Activated T-cell treated with anti-CD3 and anti-CD28 coated beads for 4 hours (primary cell): Measurements from ENCODE around the gene CPSF7.
"Not testable (repeated sequence)": the region's sequence is repeated elsewhere in the genome, so short reads cannot be mapped to it uniquely, and the experiment has no call there.

Experiments
- DNase-seq: peaks from one replicate; pipeline ENCODE4 v3.0.0-alpha.2; 2020

CPSF7 gene

DNA sequence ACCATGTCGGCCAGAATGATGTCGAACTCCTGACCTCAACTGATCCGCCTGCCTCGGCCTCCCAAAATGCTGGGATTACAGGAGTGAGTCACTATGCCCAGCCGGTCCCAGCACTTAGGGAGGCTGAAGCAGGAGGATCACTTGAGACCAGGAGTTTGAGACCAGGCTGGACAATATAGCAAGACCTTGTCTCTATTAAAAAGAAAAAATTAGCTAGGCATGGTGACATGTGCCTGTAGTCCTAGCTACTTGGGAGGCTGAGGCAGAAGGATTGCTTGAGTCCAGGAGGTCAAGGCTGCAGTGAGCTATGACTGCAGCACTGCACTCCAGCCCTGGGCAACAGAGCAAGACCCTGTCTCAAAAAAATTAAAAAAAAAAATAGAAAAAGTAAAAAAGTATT lies 45.9 kb downstream of the CPSF7 start:
- not testable (repeated sequence) for DNase-seq

DNA sequence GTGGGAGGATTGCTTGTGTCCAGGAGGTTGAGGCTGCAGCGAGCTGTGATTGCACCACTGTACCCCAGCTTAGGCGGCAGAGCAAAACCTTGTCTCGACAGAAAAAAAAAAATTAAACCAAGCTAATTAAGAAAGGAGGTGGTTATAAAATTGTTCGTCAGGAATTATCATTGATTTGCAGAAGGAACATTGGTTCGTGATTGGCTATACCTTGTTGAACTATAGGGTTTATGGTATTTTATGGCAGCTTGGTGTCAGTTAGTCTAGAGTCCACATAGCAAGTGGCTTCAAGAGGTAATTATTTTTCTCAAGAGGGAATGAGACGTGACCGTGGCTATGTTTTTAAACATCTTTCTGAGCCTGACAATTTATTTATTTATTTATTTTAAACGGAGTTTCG lies 48.9 kb downstream of the CPSF7 start:
- no peak for DNase-seq

DNA sequence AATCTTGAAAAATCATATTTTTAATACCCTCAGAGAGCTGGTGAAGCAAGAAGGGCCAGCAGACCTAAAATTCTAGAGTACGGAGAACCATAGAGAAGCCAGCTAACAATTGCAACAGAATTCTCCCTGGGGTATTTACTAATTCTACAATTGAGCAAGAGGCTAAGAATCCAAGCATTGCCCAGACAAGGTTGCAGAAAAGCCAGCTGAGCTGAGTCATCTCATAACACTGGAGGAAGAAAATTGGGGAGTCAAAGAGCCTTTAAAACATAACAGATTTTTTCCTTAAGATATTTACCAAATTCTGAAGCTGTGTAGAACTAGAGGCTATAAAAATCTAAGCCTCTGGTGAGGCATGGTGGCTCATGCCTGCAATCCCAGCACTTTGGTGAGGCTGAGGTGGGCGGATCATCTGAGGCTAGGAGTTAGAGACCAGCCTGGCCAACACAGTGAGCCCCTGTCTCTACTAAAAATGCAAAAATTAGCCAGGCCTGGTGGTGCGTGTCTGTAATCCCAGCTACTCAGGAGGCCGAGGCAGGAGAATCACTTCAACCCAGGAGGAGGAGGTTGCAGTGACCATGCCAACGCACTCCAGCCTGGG lies 51.0 kb downstream of the CPSF7 start:
- DNase-seq = no peak

DNA sequence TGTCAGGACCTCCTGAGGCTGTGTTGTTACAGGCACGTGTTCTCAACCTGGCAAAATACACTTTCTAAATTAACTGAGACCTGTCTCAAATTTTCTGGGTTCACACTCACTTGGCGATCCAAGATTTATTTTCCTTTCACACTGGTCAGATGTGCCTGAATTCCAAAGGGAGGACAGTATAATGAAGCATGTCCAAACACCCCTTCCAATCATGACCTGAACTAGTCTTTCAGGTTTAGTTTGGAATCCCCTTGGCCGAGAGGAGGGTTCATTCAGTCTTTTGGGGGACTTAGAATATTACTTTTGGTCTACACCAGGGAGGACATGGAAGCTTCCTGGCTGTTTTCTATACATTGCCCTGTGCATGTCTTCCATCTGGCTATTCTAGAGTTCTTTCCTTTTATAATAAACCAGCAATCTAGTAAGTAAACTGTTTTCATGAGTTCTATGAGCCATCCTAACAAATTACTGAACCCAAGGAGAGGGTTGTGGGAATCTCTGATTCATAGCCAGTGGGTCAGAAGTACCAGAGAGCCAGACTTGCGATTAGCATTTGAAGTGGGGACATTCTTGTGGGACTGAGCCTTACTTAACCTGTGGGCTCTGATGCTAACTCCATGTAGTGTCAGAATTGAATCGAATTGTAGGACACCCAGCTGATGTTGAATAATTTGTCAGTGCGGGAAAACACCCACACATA lies 52.2 kb downstream of the CPSF7 start:
- DNase-seq = no peak

DNA sequence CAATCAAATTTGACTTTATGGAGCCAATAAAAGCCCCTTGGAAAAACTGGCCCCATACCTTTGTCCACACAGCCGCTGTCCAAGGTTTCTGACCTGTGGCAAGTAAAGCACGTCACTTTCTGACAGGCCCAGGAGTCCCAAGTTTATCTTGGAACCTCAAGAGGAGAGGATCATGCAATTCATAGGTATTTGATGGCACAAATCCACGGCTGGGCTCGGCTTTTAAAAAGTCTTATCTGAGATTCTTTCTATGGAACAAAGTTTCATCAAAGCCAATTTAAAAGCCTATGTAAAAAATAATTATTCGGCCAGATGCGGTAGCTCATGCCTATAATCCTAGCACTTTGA lies 54.0 kb downstream of the CPSF7 start:
- DNase-seq = no peak

DNA sequence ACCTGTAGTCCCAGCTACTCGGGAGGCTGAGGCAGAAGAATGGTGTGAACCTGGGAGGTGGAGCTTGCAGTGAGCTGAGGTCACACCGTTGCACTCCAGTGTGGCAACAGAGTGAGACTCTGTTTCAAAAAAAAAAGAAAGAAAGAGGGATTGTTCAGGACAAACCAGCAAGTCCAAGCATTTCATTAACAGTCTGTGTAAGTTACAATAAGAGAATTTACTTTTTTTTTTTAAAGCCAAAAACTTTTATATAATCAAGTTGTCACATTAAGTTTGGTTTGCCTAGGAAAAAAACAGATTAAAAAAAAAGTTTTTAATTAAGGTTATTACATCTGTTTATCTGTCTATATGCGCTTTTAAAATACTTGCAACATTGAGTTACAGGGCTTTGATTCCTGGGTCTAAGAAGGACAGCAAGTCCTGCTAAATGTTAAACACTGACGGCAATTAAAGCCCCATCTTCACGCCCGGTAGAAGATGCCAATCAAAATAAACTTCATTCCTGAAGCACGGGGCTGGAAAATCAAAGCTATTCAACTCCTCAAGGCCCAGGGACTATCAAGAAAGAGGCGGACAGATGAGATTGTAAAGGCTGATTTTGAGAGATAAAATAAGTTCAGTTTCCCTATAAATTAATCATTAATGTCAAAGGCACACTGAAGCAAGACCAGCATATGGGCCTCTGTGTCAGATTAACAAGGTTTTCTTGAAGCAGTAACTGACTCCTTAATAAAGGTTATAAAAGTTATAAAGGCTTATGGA lies 56.9 kb downstream of the CPSF7 start:
- no peak for DNase-seq

DNA sequence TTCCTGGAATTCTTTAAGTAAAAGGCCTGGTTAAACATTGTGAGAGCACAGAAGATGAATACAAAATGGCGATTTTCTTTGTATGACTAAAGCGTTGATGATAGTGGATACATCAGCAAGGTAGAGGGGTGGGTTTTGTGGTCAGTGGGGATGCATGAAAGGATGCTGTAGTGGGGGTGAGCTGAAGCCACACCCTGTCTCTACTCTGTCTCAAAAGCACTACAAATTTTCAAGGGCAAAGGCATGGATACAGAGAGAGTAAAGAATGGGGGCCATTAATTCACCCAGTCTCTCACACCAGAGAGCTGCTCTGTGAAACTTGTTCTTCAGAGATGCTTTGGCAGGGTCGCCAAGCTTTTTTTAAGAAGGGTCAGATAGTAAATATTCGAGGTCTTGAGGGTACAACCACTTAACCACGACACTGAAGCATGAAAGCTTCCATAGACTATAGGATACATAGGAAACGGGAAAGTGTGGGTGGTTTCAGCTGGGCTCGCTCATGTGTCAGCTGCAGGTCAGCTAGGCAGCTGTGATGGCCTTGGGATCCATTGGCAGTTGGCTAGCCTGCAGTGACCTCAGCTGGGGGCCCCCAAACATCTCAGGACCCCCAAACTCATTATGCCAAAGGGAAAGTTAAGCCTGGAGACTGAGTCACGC lies 59.3 kb downstream of the CPSF7 start:
- no peak for DNase-seq

DNA sequence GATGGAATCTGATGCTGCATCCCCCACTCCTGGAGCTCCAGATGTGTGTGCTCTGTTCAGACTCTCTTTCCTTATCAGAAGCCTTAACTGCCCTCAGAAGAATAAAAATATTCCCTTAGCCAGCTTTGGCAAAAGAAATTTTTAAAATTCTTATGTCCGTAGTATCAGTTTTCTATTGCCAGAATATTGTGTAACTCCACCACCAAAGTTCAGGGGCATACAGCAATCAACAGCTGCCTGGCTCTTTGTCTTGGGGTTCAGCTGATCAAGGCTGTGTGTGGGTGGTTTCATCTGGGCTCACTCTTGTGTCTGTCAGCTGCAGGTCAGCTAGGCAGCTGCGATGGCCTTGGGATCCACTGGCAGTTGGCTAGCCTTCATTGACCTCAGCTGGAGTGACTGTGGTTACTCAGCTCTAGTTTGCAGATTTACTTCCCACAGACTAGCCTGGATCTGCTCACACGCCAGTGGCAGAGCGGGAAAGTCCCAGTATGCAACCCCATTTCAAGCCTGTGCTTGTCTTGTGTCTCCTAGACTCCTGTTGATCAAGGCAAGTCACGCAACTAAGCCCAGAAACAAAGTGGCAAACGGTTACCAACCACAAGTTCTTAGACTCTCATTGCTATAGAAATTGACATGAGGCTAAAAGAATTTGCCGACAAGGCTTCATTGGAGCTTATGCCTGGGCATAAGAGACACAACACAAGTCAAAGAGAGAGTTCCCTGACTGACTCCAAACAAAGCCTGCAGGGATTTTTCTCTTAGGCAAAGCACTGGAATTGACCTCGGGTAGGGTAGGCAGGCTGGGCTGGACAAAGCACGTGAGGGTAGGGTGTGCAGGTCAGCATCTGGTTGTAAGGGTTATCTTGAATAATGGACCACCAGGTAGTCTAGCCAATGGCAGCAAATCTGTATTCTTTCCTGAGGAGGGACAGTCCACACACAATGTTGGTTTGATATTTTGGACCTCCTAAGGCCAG lies 60.1 kb downstream of the CPSF7 start:
- DNase-seq = no peak

DNA sequence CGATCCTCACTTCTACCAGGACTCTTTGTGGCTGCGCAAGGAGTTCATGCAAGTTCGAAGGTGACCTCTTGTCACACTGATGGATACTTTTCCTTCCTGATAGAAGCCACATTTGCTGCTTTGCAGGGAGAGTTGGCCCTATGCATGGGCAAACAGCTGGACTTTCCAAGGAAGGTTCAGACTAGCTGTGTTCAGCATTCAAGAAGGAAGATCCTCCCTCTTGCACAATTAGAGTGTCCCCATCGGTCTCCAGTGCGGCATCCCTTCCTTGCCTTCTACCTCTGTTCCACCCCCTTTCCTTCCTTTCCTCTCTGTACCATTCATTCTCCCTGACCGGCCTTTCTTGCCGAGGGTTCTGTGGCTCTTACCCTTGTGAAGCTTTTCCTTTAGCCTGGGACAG lies 61.1 kb downstream of the CPSF7 start:
- DNase-seq = no peak

DNA sequence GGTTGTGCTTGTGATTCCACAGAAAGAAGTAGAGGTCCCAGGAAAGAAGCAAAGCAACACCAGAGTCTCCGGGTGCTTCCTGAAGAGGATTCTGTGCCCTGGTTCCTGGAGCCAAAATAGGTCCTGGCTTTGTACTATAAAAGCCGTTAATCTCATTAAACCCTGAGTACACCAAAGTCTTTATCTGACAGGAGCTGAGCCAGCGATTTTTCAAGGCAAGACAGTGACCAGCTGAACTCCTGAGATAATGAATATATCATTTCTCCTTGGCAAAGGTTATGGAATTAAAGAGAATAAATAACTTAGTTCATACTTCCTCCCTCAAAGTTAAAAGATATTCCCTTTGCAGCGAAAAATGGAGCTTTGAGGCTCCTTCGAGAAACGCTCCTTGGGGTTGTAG lies 62.4 kb downstream of the CPSF7 start:
- no peak for DNase-seq

DNA sequence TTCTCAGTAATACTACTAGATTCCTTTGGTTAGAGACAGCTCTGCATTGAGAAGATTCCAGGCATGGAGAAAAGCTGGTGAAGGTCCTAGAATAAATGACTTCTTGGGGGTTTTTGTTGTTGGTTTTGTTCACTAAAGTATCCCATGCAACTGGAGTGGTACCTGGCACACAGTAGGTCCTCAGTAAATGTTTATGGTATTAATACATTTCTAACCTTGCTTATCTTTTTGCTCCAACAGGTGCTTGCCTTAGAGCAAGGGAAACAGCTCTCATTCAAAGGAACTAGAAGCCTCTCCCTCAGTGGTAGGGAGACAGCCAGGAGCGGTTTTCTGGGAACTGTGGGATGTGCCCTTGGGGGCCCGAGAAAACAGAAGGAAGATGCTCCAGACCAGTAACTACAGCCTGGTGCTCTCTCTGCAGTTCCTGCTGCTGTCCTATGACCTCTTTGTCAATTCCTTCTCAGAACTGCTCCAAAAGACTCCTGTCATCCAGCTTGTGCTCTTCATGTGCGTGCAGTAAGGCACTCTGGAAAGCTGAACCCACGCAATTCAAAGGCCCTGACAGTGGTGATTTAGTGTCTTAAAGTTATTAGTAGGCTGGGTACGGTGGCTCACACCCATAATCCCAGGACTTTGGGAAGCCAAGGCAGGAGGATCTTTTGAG lies 65.6 kb downstream of the CPSF7 start:
- DNase-seq = no peak

DNA sequence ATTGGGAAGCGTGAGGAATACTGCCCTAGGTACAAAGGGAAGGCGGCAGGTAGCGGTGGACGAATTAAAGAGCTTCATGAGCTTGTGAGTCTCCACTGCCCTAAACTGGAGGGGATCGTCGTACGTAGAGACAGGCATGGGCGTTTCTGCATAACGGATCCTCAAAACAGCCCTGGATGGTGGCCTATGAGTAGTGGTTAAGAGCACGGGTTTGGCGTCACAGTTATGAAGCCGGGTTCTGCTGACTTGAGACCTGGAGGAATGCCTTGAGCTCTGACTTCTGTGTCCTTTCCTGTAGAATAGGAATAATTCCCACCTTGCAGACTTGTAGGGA lies 67.3 kb downstream of the CPSF7 start:
- DNase-seq = no peak

DNA sequence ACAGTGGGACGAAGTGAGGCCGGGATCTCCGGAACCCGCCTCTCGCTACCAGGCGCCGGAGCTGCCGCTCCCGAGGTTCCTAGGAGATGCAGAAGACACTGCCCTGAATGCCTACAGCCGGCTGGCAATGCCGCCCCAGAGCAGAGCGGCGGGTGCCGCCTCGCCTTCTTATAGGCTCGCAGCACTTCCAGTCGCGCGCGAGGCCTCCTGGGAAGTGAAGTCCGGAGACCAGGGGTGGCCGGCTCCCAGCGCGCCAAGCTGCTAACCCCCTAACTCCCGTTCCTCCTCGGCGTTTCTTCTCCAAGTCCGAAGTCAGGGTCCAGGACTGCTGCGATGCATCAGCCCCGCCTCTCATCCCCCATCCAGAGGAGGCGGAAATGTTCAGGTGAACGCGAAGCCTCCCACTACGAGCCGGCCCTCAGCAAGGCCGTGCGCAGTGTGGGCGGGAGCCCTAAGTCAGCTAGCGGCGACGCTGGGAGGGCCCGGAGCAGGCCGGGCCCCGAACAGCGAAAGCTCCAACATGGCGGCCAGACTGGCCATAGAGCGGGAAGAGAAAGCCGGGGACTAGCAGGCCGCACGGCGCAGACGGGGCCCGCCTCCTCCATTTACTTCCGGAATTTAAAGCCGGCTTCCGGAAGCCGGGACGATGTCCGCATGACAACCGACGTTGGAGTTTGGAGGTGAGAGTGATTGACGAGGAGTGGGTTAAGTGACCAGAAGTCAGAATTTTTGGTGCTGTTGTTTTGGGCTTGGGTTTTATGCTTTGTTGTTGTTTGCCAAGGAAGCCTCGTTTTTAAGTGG lies 67.8 kb downstream of the CPSF7 start, which contains the start of the genes CYB561A3 and TMEM138:
TSS of gene CYB561A3 (minus strand) at position 142 of the 801 bp plus-strand sequence. CDS start 5,169 bp downstream, outside the sequence.
TSS of gene TMEM138 (plus strand) at position 634 of the 801 bp plus-strand sequence. CDS start 2,017 bp downstream, outside the sequence.
- peak; percentile 73 for DNase-seq

DNA sequence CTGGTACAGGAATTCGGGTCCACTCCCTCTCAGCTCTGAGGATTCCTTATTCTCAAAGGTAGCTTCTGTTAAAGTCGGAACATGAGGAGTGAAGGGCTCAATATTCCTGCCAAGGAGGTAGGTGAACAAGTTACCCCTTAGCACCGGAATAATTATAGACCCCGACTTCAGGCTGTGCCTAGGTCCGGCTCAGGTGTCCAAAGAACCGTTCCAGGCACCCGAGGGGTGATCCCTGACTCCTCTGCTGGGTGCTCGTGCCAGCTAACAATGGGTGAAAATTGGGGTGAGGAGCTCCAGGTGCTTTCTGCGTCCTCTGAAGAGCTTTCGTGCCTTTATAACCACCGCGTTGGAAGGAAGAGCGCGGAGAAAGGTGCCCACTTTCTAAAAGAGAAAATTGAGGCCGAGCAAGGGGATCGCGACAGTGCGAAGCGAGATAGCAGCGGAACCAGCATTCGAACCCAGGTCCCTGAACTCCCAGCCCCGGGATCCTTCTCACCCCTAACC lies 68.5 kb downstream of the CPSF7 start:
- DNase-seq = no peak

DNA sequence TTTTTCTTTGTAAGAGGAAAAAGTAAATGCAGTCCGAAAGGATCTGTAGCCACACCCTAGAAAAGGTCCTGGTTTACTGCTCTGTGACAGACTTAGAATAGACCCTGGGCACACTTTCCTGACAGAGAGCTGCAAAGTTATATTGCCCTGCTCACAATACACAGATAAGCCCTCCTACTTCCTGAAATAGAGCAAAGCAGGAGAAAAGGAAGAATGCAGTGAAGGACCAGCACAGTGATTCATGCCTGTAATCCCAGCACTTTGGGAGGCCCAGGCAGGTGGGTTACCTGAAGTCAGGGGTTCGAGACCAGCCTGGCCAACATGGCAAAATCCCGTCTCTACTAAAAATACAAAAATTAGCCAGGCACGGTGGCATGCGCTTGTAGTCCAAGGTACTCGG lies 70.3 kb downstream of the CPSF7 start:
- no peak for DNase-seq

DNA sequence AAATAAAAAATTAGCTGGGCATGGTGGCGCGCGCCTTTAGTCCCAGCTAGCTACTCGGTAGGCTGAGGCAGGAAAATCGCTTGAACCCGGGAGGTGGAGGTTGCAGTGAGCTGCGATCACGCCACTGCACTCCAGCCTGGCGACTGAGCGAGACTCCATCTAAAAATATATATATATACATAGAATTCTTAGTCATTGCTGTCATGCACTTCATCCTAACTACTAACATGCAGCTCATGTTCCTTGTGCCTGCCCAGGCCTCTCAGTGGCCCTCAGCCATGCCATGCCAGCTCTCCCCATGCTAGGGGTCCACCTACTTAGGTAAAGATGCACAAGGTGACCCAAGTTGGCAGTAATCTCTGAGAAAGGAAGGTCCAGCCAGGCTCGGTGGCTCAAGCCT lies 71.2 kb downstream of the CPSF7 start:
- no peak for DNase-seq

DNA sequence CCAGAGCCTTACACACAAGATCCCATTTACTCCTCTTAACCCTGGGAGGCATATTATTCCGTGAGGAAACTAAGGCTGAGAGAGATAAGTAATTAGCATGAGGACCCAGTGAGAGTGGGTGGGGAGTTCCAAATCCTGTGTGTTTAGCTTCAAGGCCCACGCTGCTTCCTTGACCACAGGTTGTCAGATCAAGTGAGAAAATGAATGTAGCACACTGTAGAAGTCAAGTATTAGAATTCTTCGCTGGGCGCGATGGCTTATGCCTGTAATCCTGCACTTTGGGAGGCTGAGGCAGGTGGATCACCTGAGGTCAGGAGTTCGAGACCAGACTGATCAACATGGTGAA lies 71.9 kb downstream of the CPSF7 start:
- DNase-seq = no peak

DNA sequence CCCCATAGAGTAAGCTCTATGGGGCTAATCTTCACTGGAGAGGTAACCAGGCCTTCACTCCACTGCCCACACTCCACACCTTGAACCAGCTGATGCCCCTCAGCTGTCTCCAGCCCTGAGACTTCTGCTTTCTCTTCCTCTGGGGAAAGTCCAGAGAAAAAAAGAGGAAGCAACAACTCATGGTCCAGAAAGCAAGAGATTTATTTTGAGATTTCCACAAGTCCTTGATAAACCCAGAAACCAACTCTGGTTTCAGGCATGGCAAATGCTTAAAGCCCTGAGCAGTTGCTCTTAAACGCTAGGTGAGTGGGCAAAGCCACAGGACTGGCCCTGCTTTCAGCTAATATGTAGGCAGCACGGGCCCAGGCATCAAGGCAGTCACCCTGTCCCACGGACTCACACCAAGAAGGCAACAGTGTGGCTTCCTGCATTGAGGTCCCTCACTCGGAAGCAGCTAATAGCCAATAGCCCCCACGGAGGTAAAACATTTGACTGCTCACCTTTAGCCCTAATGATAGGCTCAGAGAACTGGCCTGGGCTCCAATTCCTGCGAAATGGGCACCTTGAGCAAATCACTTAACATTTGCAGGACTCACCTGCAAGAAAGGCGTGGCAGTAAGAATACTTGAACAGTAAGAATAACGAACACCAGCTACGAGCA lies 72.4 kb downstream of the CPSF7 start:
- DNase-seq = no peak

DNA sequence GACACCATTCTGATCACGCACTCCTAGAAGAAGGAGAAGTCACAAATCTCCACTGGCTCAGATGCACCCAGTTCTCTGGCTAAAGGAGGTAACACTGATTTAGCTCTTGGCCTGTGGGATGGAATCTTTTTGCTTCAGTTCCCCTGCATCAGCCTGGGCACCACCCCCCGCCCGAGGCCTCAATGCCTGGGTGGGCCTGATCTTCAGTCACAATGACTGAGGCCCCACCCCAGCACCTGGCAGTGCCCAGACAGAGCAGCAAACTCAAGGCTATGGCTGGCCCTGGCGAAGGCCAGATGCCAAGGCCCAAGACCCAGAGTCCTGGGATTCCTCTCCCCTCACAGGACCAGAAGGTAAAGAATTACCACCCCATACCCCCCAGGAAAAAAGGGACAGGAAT lies 73.1 kb downstream of the CPSF7 start:
- DNase-seq = no peak

DNA sequence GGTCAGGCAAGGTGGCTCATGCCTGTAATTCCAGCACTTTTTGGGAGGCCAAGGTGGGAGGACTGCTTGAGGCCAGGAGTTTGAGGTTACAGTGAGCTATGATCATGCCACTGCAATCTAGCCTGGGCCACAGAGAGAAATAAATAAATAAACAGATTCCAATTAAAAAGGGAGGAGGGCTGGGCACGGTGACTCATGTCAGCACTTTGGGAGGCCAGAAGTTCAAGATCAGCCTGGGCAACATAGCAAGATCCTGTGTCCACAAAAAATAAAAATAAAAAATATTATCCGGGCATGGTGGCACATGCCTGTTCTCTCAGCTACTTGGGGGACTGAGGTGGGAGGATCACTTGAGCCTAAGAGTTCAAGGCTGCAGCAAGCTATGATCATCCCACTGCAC lies 75.6 kb downstream of the CPSF7 start:
- no peak for DNase-seq
